Common myeloid progenitor, CD34-positive (primary cell): ENCODE results near the gene MAFB.

Experiments used
- CTCF ChIA-PET: fragments of 350-600 bp; sonication (Branson Sonifier 250); formaldehyde crosslinking; loops from one replicate; lab custom pipeline; 2021; ENCODE audit warnings: antibody characterized with exemption; lab: Charles Lee
- POLR2A ChIA-PET: fragments of 350-600 bp; sonication (Branson Sonifier 250); formaldehyde crosslinking; loops from one replicate; lab custom pipeline; 2021; ENCODE audit warnings: antibody characterized with exemption; lab: Charles Lee
- DNase-seq, 3 donors: peaks; one replicate each; pipeline versions ENCODE4 v3.0.0 to v3.0.0-alpha.2; 2013
- H3K27ac ChIP-seq, 2 experiments: 1 replicate in 1 of 2; 2 replicates in 1 of 2; pipeline ENCODE4 v1.7.0; 2013; ENCODE audit warnings: inconsistent platforms in 2 of 2, low read length in 2 of 2, mild to moderate bottlenecking in 2 of 2, low read depth in 1 of 2, moderate library complexity in 1 of 2; ENCODE audit not compliant: severe bottlenecking in 2 of 2, insufficient read depth in 1 of 2, poor library complexity in 1 of 2
- H3K27me3 ChIP-seq, 5 experiments: replicated peaks in 2 of 5; 1 replicate in 3 of 5; 2 replicates in 2 of 5; pipeline versions ENCODE4 v1.6.1 to v1.7.0; 2013; ENCODE audit warnings: low read length in 4 of 5, mild to moderate bottlenecking in 2 of 5, moderate library complexity in 2 of 5, inconsistent platforms in 1 of 5; ENCODE audit not compliant: insufficient read depth in 5 of 5, control insufficient read depth in 4 of 5
- H3K36me3 ChIP-seq, 4 experiments: 1 replicate in 2 of 4; 2 replicates in 2 of 4; pipeline versions ENCODE4 v1.6.1 to v1.7.0; 2013; ENCODE audit warnings: low read length in 3 of 4, control low read depth in 1 of 4, mild to moderate bottlenecking in 1 of 4; ENCODE audit not compliant: control insufficient read depth in 4 of 4, insufficient read depth in 4 of 4
- H3K4me1 ChIP-seq, 4 experiments: 1 replicate in 3 of 4; 2 replicates in 1 of 4; pipeline versions ENCODE4 v1.6.1 to v1.7.1; 2013; ENCODE audit warnings: low read length in 3 of 4, mild to moderate bottlenecking in 3 of 4, control low read depth in 1 of 4, inconsistent platforms in 1 of 4, moderate library complexity in 1 of 4; ENCODE audit not compliant: control insufficient read depth in 4 of 4, insufficient read depth in 4 of 4; ENCODE audit errors: control extremely low read depth in 1 of 4
- H3K4me3 ChIP-seq, 7 experiments: 1 replicate in 4 of 7; 2 replicates in 3 of 7; pipeline versions ENCODE4 v1.5.1 to v1.7.0; 2013; ENCODE audit warnings: mild to moderate bottlenecking in 7 of 7, low read length in 6 of 7, moderate library complexity in 6 of 7, inconsistent platforms in 2 of 7, low read depth in 2 of 7, control low read depth in 1 of 7; ENCODE audit not compliant: insufficient read depth in 4 of 7, control insufficient read depth in 1 of 7; ENCODE audit errors: extremely low read depth in 1 of 7
- H3K9me3 ChIP-seq, 5 experiments: 1 replicate in 4 of 5; 2 replicates in 1 of 5; pipeline versions ENCODE4 v1.6.1 to v1.7.1; 2013; ENCODE audit warnings: low read length in 4 of 5, mild to moderate bottlenecking in 2 of 5, inconsistent platforms in 1 of 5, low read depth in 1 of 5, moderate library complexity in 1 of 5; ENCODE audit not compliant: control insufficient read depth in 4 of 5, insufficient read depth in 2 of 5; ENCODE audit errors: control extremely low read depth in 1 of 5

Gene MAFB

DNA sequence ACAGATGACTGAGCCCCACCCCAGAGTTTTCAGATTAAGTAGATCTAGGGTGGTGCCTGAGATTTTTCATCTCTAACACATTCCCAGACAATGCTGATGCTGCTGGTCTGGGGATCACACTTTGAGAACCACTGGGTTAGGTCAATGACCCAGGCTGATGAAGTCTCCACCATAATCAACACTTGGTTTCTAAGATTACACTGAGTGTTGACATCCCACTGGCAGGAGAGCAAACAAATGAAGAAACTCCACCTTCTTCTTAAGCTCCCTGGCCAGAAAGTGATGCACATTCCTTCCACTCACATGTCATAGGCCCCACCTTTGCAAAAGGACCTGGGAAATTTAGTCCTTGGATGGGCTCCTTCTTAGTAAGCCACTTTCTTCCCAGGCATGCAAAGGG, 53.1 kb downstream of the MAFB start:
- Histone ChIP-seq H3K27ac (no peak overlapping the region), H3K4me1 (no peaks in the 10 kb centered on the region), H3K36me3 (no peaks in the 10 kb centered on the region), H3K9me3 (no peaks in the 10 kb centered on the region), H3K27me3 (peaks cover 0 to 14% (median 2%) of the 10 kb centered on the region in 5 experiments), H3K4me3 (no peak overlapping the region)
- DNase-seq, result no peak
- ChIA-PET POLR2A (no interaction called here), CTCF (no interaction called here)
